Duodenal mucosa (tissue), 2 donors: Measurements from ENCODE around the gene STARD3.

Experiments used
- H3K27ac ChIP-seq: one replicate; pipeline ENCODE4 v1.7.0; 2013; ENCODE audit warnings: low read depth, low read length
- H3K27me3 ChIP-seq, 2 donors: one replicate each; pipeline ENCODE4 v1.7.0; 2013; ENCODE audit warnings: low read length in 2 of 2, control low read depth in 1 of 2; ENCODE audit not compliant: insufficient read depth in 2 of 2, control insufficient read depth in 1 of 2
- H3K36me3 ChIP-seq, 2 donors: one replicate each; pipeline ENCODE4 v1.7.0; 2013; ENCODE audit warnings: low read length in 2 of 2, control low read depth in 1 of 2; ENCODE audit not compliant: insufficient read depth in 2 of 2, control insufficient read depth in 1 of 2
- H3K4me1 ChIP-seq, 2 donors: one replicate each; pipeline ENCODE4 v1.7.0; 2013; ENCODE audit warnings: low read length in 2 of 2, control low read depth in 1 of 2; ENCODE audit not compliant: insufficient read depth in 2 of 2, control insufficient read depth in 1 of 2
- H3K4me3 ChIP-seq, 2 donors: one replicate each; pipeline ENCODE4 v1.7.0; 2013; ENCODE audit warnings: low read length in 2 of 2, low read depth in 1 of 2
- H3K9ac ChIP-seq, 2 donors: one replicate each; pipeline ENCODE4 v1.7.0; 2013; ENCODE audit warnings: low read length in 2 of 2, low read depth in 1 of 2
- H3K9me3 ChIP-seq, 2 donors: one replicate each; pipeline ENCODE4 v1.7.0; 2013; ENCODE audit warnings: low read length in 2 of 2, control low read depth in 1 of 2; ENCODE audit not compliant: control insufficient read depth in 1 of 2

STARD3 gene

DNA sequence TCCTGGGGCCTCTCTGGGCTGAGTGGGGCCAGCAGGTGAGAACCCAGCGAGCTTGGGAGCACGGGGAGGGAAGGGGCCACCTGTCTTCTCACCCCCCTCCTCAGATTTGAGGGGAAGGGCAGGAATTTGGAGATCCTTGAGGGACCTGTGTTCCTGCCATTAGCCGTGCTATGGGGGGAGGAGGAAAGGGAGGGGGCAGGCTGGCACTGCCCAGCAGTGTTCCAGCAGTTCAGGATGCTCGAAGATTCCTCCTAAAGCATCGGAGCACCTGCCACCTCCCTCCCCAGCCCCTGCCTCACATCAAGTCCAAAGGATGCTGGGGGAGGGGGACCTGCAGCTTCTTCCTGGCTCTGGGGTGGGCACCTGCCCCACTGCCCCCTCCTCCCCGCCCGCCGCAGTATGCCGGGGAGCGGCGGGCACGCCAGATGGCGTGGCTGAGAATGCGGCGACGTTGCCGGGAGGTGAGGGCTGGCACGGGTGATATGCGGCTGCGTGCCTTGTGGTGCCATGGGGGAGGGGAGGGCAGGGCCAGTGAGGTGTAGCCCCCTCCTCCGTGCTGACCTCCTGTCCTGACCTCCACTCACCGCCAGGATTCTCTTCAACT lies 24.6 kb upstream of the STARD3 start:
- H3K36me3 ChIP-seq = no peaks in the 10 kb centered on the region
- peaks cover 5% of the 10 kb centered on the region in 2 donors for H3K4me1 ChIP-seq
- no peaks in the 10 kb centered on the region for H3K9me3 ChIP-seq
- peaks cover 40 to 41% of the 10 kb centered on the region in 2 donors for H3K27me3 ChIP-seq
- no peak overlapping the region for H3K4me3 ChIP-seq
- H3K27ac ChIP-seq = no peak overlapping the region
- no peak overlapping the region for H3K9ac ChIP-seq

DNA sequence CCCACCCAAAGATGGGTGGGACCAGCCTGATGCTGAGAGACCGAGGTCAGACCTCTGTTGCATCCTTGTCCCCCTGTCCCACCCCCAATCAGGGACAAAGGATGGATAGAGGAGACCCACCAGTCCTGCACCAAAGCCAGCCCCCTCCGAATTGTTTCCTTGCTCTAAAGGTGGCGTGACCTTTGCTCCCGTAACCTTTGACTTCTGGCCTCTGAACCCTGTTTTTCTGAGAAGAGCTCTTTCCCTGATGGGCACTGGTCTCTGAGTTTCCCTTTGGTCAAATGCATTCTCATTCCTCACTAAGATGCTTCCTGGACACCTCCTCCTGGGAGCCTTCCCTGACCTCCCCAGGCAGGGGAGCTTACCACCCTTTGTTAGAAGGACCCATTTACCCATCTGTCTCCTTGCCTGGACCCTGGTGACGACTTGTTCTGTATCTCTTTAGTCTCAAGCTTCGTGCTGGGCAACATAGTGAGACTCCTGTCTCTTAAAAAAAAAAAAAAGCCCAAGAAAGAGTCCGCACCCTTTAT lies 23.9 kb upstream of the STARD3 start:
- Histone ChIP-seq H3K4me1 (peaks cover 6% of the 10 kb centered on the region in 2 donors), H3K27ac (no peak overlapping the region), H3K4me3 (no peak overlapping the region), H3K36me3 (no peaks in the 10 kb centered on the region), H3K9me3 (no peaks in the 10 kb centered on the region), H3K9ac (no peak overlapping the region), H3K27me3 (peaks cover 36 to 38% of the 10 kb centered on the region in 2 donors)

DNA sequence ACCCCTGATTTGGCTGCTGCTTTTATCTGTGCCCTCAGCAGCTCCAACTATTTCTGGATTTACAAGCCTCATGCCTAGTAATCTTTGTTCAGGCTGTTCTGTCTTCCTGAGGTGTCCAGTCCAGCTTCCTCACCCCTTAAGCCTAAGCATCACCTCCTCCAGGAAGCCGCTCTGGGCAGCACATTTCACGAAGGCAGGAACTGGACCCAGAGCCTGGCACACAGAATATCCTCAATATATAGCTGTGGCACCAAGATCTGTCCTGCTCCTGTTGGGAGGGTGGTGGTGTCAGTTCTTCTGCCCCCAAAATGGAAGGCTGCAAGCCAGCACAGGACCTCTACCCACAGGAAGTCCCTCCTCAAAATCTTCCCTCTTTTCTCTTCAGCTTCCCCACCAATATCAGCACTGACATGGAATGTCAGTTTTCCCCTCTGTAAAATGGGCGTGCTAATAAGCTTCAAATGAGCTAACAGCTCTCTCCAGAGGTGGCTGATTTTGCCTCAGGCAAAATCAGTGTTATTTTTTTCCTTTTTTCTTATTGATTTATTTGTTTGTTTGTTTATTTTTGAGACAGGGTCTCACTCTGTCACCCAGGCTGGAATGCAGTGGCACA lies 22.3 kb upstream of the STARD3 start:
- H3K27me3 ChIP-seq = peaks cover 20 to 21% of the 10 kb centered on the region in 2 donors

DNA sequence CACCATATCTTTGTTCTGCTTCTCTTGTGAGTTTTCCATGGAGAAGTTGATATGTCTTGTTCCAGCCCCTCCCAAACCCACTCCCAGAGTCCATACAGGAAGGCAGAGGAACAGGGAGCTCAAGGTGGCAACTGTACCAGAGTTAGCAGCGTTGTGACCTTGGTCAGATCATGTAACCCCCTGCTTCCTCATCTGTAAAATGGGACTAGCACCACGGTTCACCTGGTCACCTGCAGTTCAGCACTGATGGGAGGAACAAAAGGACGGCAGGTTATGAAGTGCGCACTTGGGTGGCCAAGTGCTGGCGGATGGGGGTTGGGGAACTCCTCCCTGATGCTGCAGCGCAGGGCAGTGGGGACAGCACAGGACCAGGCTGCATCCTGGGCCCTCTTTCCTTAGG lies 21.5 kb upstream of the STARD3 start:
- Histone ChIP-seq H3K9ac (no peak overlapping the region), H3K27me3 (peaks cover 18 to 19% of the 10 kb centered on the region in 2 donors), H3K4me1 (peaks cover 12 to 22% of the 10 kb centered on the region in 2 donors), H3K4me3 (no peak overlapping the region), H3K9me3 (no peaks in the 10 kb centered on the region), H3K36me3 (no peaks in the 10 kb centered on the region), H3K27ac (no peak overlapping the region)

More for the DNA sequence above, 22.3 kb upstream of the STARD3 start:
- H3K9me3 ChIP-seq = no peaks in the 10 kb centered on the region
- H3K9ac ChIP-seq = no peak overlapping the region
- H3K4me3 ChIP-seq = no peak overlapping the region
- no peak overlapping the region for H3K27ac ChIP-seq
- peaks cover 10 to 20% of the 10 kb centered on the region in 2 donors for H3K4me1 ChIP-seq
- no peaks in the 10 kb centered on the region for H3K36me3 ChIP-seq

DNA sequence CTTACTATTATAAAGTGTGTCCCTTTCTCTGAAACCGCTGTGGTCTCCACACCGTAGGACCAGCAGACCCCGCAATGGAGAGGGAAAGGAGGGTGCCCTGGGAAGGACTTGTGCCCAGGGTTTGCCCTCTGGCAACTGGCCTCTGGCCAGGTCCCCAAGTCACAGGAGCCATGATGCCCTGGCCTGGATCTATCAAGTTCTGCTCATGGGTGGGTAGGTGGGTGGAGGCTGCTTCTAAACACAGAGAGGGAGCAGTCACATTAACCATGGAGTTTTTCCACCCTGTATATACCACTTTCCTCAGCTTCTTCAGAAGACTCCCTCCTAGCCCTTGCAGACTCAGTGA lies 19.9 kb upstream of the STARD3 start:
- H3K4me1 ChIP-seq = peaks cover 12 to 23% of the 10 kb centered on the region in 2 donors

DNA sequence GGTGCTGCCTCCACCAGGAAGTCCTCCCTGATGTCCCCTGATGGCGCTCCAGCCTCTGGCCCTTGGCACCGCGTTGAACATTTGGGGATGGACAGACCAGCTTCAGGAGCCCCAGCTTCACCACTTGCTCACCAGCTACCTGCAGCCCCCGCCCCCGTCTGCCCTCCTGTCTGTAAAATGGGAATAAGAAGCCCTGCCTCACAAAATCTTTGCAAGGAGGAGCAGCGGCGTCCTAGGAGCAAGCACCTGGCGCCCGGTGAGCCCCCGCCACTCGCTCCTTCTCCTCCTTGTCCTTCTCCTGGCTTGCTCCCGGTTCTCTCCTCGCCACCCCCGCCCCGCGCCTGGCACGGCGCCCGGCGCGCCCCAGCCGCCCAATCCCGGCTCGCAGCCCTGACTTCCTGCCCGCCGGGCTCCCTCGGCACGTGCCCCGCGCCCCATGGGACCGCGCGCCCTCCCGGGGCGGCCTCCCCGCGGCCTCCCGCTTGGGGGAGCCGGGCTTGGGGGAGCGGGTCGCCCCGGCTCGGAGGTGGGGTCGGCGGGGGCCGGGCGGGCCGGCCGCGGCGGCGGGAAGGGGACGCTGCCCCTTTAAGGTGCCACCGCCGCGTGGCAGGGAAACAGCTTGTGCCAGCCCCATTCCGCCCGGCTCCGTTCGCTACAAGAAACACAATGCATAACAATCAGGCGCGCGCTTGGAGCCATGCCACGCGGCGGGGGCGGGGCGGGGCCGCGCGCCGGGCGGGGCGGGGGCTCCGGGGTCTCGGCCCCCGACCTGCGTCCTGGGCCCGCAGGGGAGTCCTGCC lies 19.3 kb upstream of the STARD3 start:
- H3K27me3 ChIP-seq = peaks cover 13 to 16% of the 10 kb centered on the region in 2 donors
- H3K4me3 ChIP-seq = peak overlapping the region; percentile 54 to 66
- peaks cover 12 to 25% of the 10 kb centered on the region in 2 donors for H3K4me1 ChIP-seq
- no peak overlapping the region for H3K27ac ChIP-seq
- H3K9me3 ChIP-seq = no peaks in the 10 kb centered on the region
- peak overlapping the region; percentile 31 to 38 for H3K9ac ChIP-seq
- no peaks in the 10 kb centered on the region for H3K36me3 ChIP-seq

More for the DNA sequence above, 19.9 kb upstream of the STARD3 start:
- Histone ChIP-seq H3K4me3 (peak overlapping the region; percentile 54 to 66), H3K9me3 (no peaks in the 10 kb centered on the region), H3K9ac (peak overlapping the region; percentile 31 to 38), H3K27me3 (peaks cover 14 to 16% of the 10 kb centered on the region in 2 donors), H3K36me3 (no peaks in the 10 kb centered on the region), H3K27ac (no peak overlapping the region)

DNA sequence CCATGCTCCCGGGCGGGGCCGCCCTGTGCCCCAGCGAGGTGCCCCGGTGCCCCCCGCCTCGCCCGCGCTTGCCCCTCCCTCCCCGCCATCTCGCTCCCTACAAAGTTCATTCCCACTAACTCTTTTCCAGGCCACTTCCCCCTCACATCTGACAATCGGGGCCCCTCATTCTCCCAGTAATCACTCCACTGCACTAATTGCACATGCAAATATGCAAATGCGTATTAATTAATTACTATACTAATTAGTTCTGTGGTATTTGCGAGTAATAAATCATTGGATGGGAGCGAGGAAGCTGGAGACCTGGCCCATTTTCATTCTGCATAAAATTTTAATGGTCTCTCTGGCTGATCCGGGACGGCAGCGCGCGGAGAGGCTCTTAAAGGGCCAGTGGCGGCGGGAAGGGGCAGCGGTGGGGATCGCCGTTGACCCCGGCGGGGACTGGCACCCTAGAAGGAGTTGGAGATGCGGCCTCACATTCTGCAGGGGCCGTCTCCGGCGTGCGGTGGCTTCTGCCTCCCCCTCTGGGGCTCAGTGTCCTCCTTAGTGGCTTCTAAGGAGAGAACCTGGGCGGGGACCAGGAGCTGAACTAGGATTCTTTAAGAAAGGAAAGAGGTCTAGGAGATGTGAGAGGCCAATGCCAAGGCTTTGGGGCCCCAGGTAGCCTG lies 18.6 kb upstream of the STARD3 start:
- Histone ChIP-seq H3K27ac (no peak overlapping the region), H3K9ac (peak overlapping the region in 1 of 2 donors; percentile 32), H3K27me3 (peaks cover 9 to 11% of the 10 kb centered on the region in 2 donors), H3K9me3 (no peaks in the 10 kb centered on the region), H3K36me3 (no peaks in the 10 kb centered on the region), H3K4me1 (peaks cover 17 to 29% of the 10 kb centered on the region in 2 donors), H3K4me3 (peak overlapping the region; percentile 66 to 73)

DNA sequence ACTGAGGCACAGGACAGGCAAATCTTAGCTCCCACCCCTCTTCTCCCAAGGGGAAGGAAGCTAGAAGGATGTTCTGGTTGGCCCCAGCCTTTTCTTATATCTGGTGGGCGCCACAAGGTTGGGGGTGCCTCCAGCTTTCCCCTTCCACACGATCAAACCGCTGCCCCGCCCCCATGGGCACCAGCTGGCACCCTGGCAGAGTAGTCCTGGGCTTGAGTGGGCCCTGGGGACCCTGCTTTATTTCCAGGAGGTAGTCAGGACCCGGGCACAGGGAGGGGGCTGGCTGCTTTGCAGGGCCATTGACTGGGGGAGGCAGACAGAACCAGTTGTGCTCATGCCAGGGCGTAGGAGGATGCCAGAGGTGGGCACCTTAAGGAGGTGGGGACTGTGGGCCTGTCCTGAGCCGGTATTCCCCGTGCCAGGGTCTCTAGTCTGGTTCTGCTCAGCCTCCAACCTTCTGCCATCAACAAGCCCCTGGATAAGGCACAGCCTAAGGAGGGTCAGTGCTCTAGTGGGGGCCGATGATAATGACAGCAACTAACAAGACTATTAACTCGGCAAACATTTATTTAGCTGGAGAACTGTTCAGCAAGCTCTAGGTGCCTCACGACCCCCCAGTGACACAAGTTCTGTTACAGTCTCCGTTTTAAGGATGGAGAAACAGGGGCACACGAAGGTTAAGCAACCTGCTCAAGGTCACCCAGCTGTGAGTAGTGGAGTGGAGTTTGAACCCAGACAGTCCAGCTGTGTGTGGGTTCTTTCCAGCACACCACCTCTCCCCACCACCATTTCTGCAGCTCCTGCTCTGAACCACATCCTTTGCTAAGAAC lies 17.8 kb upstream of the STARD3 start:
- Histone ChIP-seq H3K9me3 (no peaks in the 10 kb centered on the region), H3K27me3 (peaks cover 9 to 11% of the 10 kb centered on the region in 2 donors), H3K9ac (peak overlapping the region in 1 of 2 donors; percentile 32), H3K4me3 (no peak overlapping the region), H3K36me3 (no peaks in the 10 kb centered on the region), H3K4me1 (peaks cover 23 to 35% of the 10 kb centered on the region in 2 donors), H3K27ac (no peak overlapping the region)

DNA sequence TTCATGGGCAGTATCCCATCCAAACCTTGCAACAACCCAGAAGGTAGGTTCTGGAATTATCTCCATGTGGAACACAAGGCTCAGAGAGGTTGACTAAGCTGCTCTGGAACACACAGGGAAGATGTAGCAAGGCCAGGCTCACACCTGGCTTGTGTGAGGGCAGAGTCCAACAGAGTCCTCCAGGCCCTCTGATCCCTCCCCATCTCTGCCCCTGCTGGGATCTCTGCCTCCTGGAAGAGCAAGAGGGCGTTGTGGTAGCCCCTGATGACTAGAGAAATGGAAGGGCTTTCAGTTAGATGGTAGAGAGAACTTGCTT lies 17.2 kb upstream of the STARD3 start:
- Histone ChIP-seq H3K9me3 (no peaks in the 10 kb centered on the region), H3K36me3 (no peaks in the 10 kb centered on the region), H3K4me1 (peaks cover 27 to 37% of the 10 kb centered on the region in 2 donors), H3K27me3 (peaks cover 6 to 11% of the 10 kb centered on the region in 2 donors), H3K27ac (no peak overlapping the region), H3K4me3 (no peak overlapping the region), H3K9ac (no peak overlapping the region)
